HG02981 (cell line): ENCODE data around the gene SPRR2A.
"Not testable (repeated sequence)": the region's sequence is repeated elsewhere in the genome, so short reads cannot be mapped to it uniquely, and the experiment has no call there.

Experiments
- ATAC-seq: cut with Tn5 transposase; IDR thresholded peaks from one replicate; pipeline ENCODE4 v1.9.1; 2021; ENCODE audit warnings: mild to moderate bottlenecking, moderate library complexity; ENCODE audit not compliant: unreplicated experiment

Gene SPRR2A

GRCh38 chr1:153025797-153026196 lies 31.5 kb downstream of the SPRR2A start:
- ATAC-seq, result no peak

GRCh38 chr1:153024413-153024812 lies 32.9 kb downstream of the SPRR2A start:
- ATAC-seq, result no peak

- no peak for ATAC-seq
Measured at GRCh38 chr1:153023109-153023508, 34.2 kb downstream of the SPRR2A start.

DNA sequence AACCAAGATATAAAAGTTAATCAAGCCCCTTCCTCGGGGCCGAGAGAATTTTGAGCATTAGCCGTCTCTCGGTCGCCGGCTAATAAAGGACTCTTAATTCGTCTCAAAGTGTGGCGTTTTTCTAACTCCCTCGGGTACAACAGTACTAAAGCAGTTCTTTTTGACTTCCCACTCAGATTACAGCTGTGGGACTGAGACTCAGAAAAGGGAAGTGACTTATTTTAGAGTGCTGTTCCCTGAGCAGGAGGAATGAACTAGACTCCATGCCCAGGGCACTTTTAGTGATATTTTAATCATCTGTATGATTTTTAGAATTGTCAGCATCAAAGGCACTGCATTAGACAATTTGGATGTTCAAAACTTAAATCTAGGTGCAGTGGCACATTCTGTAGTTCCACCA lies 35.0 kb downstream of the SPRR2A start:
- not testable (repeated sequence) for ATAC-seq

- not testable (repeated sequence) for ATAC-seq
Measured at GRCh38 chr1:153021829-153022228, 35.5 kb downstream of the SPRR2A start.

DNA sequence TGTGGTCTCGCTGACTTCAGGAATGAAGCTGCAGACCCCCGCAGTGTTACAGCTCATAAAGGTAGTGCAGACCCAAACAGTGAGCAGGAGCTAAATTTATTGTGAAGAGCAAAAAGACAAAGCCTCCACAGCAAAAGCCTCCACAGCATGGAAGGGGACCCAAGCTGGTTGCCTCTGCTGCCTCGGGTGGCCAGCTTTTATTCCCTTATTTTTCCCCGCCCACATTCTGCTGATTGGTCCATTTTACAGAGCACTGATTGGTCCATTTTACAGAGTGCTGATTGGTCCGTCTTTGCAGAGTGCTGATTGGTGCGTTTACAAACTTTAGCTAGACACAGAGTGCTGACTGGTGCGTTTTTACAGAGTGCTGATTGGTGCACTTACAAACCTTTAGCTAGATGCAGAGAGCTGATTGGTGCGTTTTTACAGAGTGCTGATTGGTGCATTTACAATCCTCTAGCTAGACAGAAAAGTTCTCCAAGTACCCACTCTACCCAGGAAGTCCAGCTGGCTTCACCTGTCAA lies 46.0 kb downstream of the SPRR2A start:
- not testable (repeated sequence) for ATAC-seq
